Measurements from ENCODE around the gene ACSF3. TPM values are rescaled to one million over a fixed set of nuclear protein-coding genes. Genes with fewer than 3 reads are reported as not detected.
"Not testable (repeated sequence)": the region's sequence is repeated elsewhere in the genome, so short reads cannot be mapped to it uniquely, and the experiment has no call there.

ACSF3 gene
- total and polyA plus RNA-seq, 4 experiments from 2014 or later = 30.4 to 71.2 (median 50.0) TPM

DNA sequence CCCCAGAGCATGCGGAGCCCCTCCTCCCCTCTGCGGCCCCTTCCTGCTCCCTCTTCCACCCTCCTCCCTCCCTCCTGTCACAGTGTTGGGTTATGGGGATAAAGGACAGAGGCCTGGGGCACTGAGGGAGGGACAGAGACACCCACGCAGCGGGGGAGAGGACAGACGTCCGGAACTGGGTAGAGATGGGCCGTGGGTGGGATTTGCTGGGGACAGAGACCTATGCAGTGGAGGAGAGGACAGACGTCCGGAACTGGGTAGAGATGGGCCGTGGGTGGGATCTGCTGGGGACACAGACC is 72.0 kb downstream of the ACSF3 start:
- H3K9me3 Mint-ChIP-seq; CTCF ChIA-PET (ENCODE audit: partially characterized antibody); H3K4me3 ChIP-seq (ENCODE audit: low read length in 2 of 2); H3K27ac ChIP-seq (ENCODE audit: low read depth, low read length); H3K36me3 ChIP-seq (ENCODE audit: insufficient read depth, low read length); H3K36me3 Mint-ChIP-seq; H3K4me3 Mint-ChIP-seq; H3K27me3 ChIP-seq (ENCODE audit: insufficient read depth, low read length); H3K27me3 Mint-ChIP-seq; POLR2A ChIA-PET (ENCODE audit: partially characterized antibody); H3K27ac Mint-ChIP-seq; H3K9me3 ChIP-seq (ENCODE audit: control insufficient read depth in 1 of 2, low read length in 2 of 2); DNase-seq; H3K4me1 Mint-ChIP-seq: not testable (repeated sequence)
- intact Hi-C loops (cut with micrococcal nuclease) = loop anchor here (5.0 kb wide), 1 partner anchor 603 kb away; no protein-coding TSS in a partner anchor
- peaks cover 20% of the 10 kb centered on the region for H3K4me1 ChIP-seq (ENCODE audit: insufficient read depth, low read length)

DNA sequence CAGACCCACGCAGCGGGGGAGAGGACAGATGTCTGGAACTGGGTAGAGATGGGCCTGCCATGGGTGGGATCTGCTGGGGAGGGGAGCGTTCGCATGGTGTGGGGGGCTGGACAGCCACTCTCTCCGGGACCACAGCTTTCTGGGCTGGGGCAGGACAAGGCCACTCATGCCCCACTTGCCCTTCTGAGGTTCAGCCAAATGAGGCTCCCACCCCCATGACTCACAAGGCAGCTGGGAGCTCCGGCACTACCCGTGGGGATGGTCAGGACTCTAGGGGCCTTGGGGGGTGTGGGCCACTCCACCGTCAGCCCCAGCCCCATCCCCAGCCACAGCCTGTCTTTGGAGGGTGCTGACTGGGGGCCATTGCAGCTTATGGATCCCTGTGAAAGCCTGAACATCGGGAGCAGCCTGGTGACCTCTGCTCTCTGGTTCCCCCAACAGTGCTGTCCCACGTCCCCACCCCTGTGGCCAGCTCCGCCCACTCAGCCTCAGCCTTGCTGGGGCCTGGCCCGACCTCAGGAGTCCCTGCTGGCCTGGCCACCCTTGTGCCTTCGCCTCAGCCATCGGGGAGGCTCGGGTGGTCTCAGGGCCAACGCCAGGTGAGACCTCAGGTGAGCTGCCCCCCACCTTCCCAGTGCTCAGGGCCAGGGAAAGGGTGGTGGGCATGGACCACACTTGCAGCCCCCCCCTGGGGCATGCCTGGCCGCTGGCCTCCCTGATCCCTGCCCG is 73.2 kb downstream of the ACSF3 start:
- Histone ChIP-seq H3K4me3 (ENCODE audit: low read length in 2 of 2) (no peak overlapping the region), H3K27ac (ENCODE audit: low read depth, low read length) (no peak overlapping the region), H3K9me3 (ENCODE audit: control insufficient read depth in 1 of 2, low read length in 2 of 2) (no peaks in the 10 kb centered on the region), H3K36me3 (ENCODE audit: insufficient read depth, low read length) (no peaks in the 10 kb centered on the region), H3K4me1 (ENCODE audit: insufficient read depth, low read length) (peaks cover 25% of the 10 kb centered on the region), H3K27me3 (ENCODE audit: insufficient read depth, low read length) (no peaks in the 10 kb centered on the region)
- DNase-seq = no peak
- peaks cover 0 to 1% of the 10 kb centered on the region in 2 donors for H3K27me3 Mint-ChIP-seq
- intact Hi-C loops (cut with micrococcal nuclease) = loop anchor here (1.0 to 5.0 kb wide), 3 partner anchors 226 to 605 kb away; no protein-coding TSS in a partner anchor
- H3K36me3 Mint-ChIP-seq = no peaks in the 10 kb centered on the region
- POLR2A ChIA-PET (ENCODE audit: partially characterized antibody) = interaction anchor here (1.0 to 1.2 kb wide), 3 partner anchors 73 to 355 kb away, joined by 3 to 4 read pairs (median 3); partner anchors contain the start of genes ACSF3 and APRT
- H3K9me3 Mint-ChIP-seq = no peaks in the 10 kb centered on the region
- no peak overlapping the region for H3K4me3 Mint-ChIP-seq
- CTCF ChIA-PET (ENCODE audit: partially characterized antibody) = interaction anchor here (0.7 to 2.0 kb wide), 12 partner anchors 51 to 431 kb away, joined by 3 to 8 read pairs (median 3); no protein-coding TSS in a partner anchor
- H3K27ac Mint-ChIP-seq = no peak overlapping the region
- peaks cover 4 to 8% (median 7%) of the 10 kb centered on the region in 4 donors for H3K4me1 Mint-ChIP-seq

DNA sequence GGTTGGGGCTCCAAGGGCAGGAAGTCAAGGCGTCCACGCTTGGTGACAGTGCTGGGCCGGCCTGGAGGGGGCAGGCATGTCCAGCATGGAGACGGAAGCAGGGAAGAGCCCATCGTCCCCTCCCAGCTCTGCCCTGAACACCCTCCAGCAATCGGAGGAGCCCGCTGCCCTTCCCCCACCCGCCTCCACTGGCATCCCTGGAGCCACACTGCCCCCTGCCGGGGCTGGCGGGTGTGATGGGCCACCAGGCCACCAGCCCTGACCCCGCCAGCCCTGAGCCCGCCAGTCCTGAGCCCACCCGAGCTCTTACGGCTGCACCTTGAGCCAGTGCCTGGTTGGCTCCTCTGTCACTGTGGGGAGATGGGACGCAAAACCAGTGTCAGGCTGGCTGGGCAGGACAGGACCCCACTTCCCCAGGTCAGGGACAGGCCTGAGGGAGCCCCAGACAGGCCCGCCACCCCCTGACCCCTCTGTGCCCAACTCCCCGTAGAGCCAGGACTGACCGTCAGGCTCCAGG is 73.8 kb downstream of the ACSF3 start:
- Histone ChIP-seq H3K27ac (ENCODE audit: low read depth, low read length) (no peak overlapping the region), H3K27me3 (ENCODE audit: insufficient read depth, low read length) (no peaks in the 10 kb centered on the region), H3K9me3 (ENCODE audit: control insufficient read depth in 1 of 2, low read length in 2 of 2) (no peaks in the 10 kb centered on the region), H3K4me1 (ENCODE audit: insufficient read depth, low read length) (peaks cover 25% of the 10 kb centered on the region), H3K36me3 (ENCODE audit: insufficient read depth, low read length) (no peaks in the 10 kb centered on the region), H3K4me3 (ENCODE audit: low read length in 2 of 2) (no peak overlapping the region)
- POLR2A ChIA-PET (ENCODE audit: partially characterized antibody) = interaction anchor here (0.9 to 1.2 kb wide), 4 partner anchors 50 to 355 kb away, joined by 3 to 4 read pairs (median 3); partner anchors contain the start of genes ACSF3, APRT and ZNF778
- H3K4me1 Mint-ChIP-seq = peaks cover 4 to 8% (median 7%) of the 10 kb centered on the region in 4 donors
- no peaks in the 10 kb centered on the region for H3K36me3 Mint-ChIP-seq
- H3K27me3 Mint-ChIP-seq = peaks cover 0 to 1% of the 10 kb centered on the region in 2 donors
- DNase-seq = peak; percentile 74 to 82 (median 77)
- no peak overlapping the region for H3K4me3 Mint-ChIP-seq
- peak overlapping the region in 1 of 7 donors; percentile 76 for H3K27ac Mint-ChIP-seq
- intact Hi-C loops (cut with micrococcal nuclease) = loop anchor here (1.0 to 5.0 kb wide), 3 partner anchors 226 to 605 kb away; no protein-coding TSS in a partner anchor
- no peaks in the 10 kb centered on the region for H3K9me3 Mint-ChIP-seq
- CTCF ChIA-PET (ENCODE audit: partially characterized antibody) = interaction anchor here (0.9 to 2.0 kb wide), 9 partner anchors 52 to 431 kb away, joined by 3 to 8 read pairs (median 4); no protein-coding TSS in a partner anchor

DNA sequence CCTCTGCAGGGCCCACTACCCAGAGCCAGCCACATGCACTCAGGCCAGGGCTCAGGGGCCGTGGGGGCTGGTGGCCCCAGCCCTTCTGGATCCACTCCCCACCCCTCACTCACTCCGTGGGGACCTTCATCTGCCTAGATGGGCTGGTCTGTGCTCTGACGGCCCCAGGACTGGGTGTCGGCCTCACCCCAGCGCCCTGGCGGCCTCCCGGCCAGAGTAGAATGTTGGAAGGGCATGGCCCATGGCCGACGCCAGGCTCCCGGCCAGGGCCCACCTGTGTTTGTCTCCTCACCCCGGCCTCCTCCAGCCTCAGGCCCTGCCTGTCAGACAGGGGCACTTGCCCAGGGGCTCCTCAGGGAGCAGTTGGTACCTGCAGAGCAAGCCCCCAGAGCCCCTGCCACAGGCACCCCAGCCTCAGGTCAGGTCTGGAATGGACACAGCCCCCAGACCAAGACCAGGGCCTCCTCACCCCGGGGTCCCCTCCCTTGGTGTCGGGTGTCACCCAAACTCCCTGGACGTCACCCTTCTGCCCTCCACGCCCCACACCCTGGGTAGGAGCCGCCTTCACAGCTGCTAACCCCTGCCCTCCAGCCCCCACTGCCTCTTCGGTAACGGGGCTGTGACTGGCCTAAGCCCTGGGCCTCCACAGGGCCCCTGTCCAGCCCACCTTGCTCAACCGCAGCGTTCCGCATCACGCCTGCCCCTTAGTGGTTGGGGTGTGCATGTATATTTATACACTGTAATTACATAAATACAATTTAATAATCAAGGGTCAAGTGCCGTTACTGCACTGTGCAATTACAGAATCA is 74.9 kb downstream of the ACSF3 start:
- Histone ChIP-seq H3K4me3 (ENCODE audit: low read length in 2 of 2) (no peak overlapping the region), H3K4me1 (ENCODE audit: insufficient read depth, low read length) (peaks cover 25% of the 10 kb centered on the region), H3K9me3 (ENCODE audit: control insufficient read depth in 1 of 2, low read length in 2 of 2) (no peaks in the 10 kb centered on the region), H3K27ac (ENCODE audit: low read depth, low read length) (no peak overlapping the region), H3K36me3 (ENCODE audit: insufficient read depth, low read length) (no peaks in the 10 kb centered on the region), H3K27me3 (ENCODE audit: insufficient read depth, low read length) (no peaks in the 10 kb centered on the region)
- intact Hi-C loops (cut with micrococcal nuclease) = loop anchor here (5.0 kb wide), 1 partner anchor 606 kb away; no protein-coding TSS in a partner anchor
- DNase-seq = no peak
- POLR2A ChIA-PET (ENCODE audit: partially characterized antibody) = interaction anchor here (0.9 to 1.0 kb wide), 2 partner anchors 49 to 75 kb away, joined by 3 read pairs; partner anchors contain the start of genes ACSF3 and ZNF778
- peaks cover 0 to 1% of the 10 kb centered on the region in 2 donors for H3K27me3 Mint-ChIP-seq
- peaks cover 4 to 8% (median 7%) of the 10 kb centered on the region in 4 donors for H3K4me1 Mint-ChIP-seq
- no peaks in the 10 kb centered on the region for H3K9me3 Mint-ChIP-seq
- CTCF ChIA-PET (ENCODE audit: partially characterized antibody) = interaction anchor here (2.0 kb wide), 1 partner anchor 226 kb away, joined by 8 read pairs; no protein-coding TSS in a partner anchor
- no peaks in the 10 kb centered on the region for H3K36me3 Mint-ChIP-seq
- H3K4me3 Mint-ChIP-seq = no peak overlapping the region
- no peak overlapping the region for H3K27ac Mint-ChIP-seq

DNA sequence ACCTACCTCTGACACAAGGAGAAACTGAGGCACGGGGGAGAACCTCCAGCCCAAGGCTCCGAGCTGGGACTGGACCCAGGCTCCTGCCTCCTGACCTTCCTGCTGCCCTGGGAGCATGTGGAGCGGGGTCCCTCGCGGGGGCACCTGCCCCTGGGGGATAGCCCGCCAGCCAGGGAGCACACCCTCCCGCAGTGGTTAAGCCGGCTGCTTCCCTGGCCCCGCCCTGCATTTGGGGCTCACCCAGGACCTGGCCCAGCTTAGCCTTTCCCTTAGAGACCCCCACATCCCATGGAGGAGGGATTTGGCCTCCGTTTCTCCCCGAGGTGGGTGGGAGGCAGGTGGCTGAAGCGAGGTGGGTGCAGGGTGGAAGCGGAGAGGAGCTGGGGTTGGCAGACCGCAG is 76.1 kb downstream of the ACSF3 start:
- H3K36me3 ChIP-seq (ENCODE audit: insufficient read depth, low read length) = no peaks in the 10 kb centered on the region
- POLR2A ChIA-PET (ENCODE audit: partially characterized antibody) = interaction anchor here (1.0 to 2.0 kb wide), 2 partner anchors 76 to 312 kb away, joined by 3 to 7 read pairs; partner anchors contain the start of genes ACSF3, GALNS and TRAPPC2L
- H3K4me3 ChIP-seq (ENCODE audit: low read length in 2 of 2) = no peak overlapping the region
- peaks cover 25% of the 10 kb centered on the region for H3K4me1 ChIP-seq (ENCODE audit: insufficient read depth, low read length)
- CTCF ChIA-PET (ENCODE audit: partially characterized antibody) = no interaction called here
- no peaks in the 10 kb centered on the region for H3K27me3 ChIP-seq (ENCODE audit: insufficient read depth, low read length)
- no peaks in the 10 kb centered on the region for H3K9me3 Mint-ChIP-seq
- H3K27me3 Mint-ChIP-seq = peaks cover 0 to 1% of the 10 kb centered on the region in 2 donors
- no peak overlapping the region for H3K4me3 Mint-ChIP-seq
- intact Hi-C loops (cut with micrococcal nuclease) = loop anchor here (5.0 kb wide), 1 partner anchor 607 kb away; no protein-coding TSS in a partner anchor
- H3K4me1 Mint-ChIP-seq = peaks cover 4 to 8% (median 7%) of the 10 kb centered on the region in 4 donors
- no peak overlapping the region for H3K27ac Mint-ChIP-seq
- DNase-seq = peak in 1 of 5 donors; percentile 33
- no peaks in the 10 kb centered on the region for H3K36me3 Mint-ChIP-seq
- H3K9me3 ChIP-seq (ENCODE audit: control insufficient read depth in 1 of 2, low read length in 2 of 2) = no peaks in the 10 kb centered on the region
- H3K27ac ChIP-seq (ENCODE audit: low read depth, low read length) = no peak overlapping the region

DNA sequence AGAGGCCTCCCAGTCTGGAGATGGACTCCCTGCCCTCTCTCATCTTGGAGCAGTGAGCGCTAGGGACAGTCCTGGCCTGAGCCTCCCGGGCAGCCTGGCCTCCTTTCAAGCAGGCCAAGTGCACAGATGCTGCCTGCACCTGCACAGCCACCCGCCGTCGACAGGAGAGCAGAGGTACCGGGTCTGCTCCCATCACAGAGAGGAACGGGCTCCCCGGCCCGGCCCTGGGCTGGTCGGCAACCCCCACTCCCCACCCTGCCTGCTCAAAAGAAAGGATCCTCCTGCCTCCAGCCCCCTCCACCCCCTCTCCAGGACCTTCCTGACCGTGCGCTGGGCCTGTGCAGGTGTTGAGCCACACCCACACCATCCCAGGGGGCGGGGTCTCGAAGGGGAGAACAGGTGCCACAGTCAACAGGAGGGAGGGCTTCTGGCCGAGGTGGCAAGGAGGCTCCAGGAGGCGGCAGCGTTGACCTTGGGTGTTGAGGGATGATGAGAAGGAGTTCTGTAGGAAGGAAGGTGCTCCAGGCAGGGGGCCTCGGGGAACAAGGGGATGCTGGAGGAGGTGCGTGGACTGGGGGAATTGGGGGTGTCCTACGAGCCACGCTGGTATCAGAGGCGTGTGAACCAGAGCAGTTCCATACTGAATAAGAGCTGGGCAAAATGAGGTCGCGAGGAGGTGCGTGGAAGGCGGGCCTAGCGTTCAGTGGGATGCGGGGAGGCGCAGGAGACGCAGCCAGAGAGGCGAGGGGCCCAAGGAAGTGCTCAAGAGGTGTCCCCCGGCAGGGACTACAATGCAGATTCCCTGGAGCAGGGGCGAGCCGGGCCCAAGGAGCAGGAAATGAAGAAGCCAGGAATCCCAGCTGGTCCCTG is 76.9 kb downstream of the ACSF3 start:
- ChIA-PET CTCF (ENCODE audit: partially characterized antibody) (interaction anchor here (1.2 kb wide), 1 partner anchor 433 kb away, joined by 4 read pairs; no protein-coding TSS in a partner anchor), POLR2A (ENCODE audit: partially characterized antibody) (interaction anchor here (0.9 to 2.0 kb wide), 6 partner anchors 22 to 389 kb away, joined by 3 to 7 read pairs (median 3); partner anchors contain the start of genes GALNS, TRAPPC2L and ZNF778)
- DNase-seq = peak in 1 of 5 donors; percentile 58

More for the DNA sequence above, 76.9 kb downstream of the ACSF3 start:
- Mint-ChIP-seq H3K27ac (peak overlapping the region in 6 of 7 donors; percentile 49 to 89 (median 74)), H3K4me1 (peaks cover 4 to 8% (median 7%) of the 10 kb centered on the region in 4 donors), H3K9me3 (no peaks in the 10 kb centered on the region), H3K4me3 (peak overlapping the region; percentile 59 to 87 (median 74)), H3K27me3 (peaks cover 0 to 1% of the 10 kb centered on the region in 2 donors), H3K36me3 (no peaks in the 10 kb centered on the region)
- Histone ChIP-seq H3K27ac (ENCODE audit: low read depth, low read length) (no peak overlapping the region), H3K4me3 (ENCODE audit: low read length in 2 of 2) (peak overlapping the region in 1 of 2 donors; percentile 57), H3K4me1 (ENCODE audit: insufficient read depth, low read length) (peaks cover 25% of the 10 kb centered on the region), H3K9me3 (ENCODE audit: control insufficient read depth in 1 of 2, low read length in 2 of 2) (no peaks in the 10 kb centered on the region), H3K36me3 (ENCODE audit: insufficient read depth, low read length) (no peaks in the 10 kb centered on the region), H3K27me3 (ENCODE audit: insufficient read depth, low read length) (no peaks in the 10 kb centered on the region)
- intact Hi-C loops (cut with micrococcal nuclease) = loop anchor here (1.0 kb wide), 2 partner anchors 31 to 313 kb away; partner anchors contain the start of gene TRAPPC2L

All from CD4-positive, alpha-beta memory T cell (primary cell).